CD4-positive, alpha-beta T cell treated with Interleukin-15 for 1 hour (primary cell): Measurements from ENCODE around the gene AVL9.

ENCODE experiments used
- DNase-seq: peaks from one replicate; pipeline ENCODE4 v3.0.0-alpha.2; 2020

The AVL9 gene

DNA sequence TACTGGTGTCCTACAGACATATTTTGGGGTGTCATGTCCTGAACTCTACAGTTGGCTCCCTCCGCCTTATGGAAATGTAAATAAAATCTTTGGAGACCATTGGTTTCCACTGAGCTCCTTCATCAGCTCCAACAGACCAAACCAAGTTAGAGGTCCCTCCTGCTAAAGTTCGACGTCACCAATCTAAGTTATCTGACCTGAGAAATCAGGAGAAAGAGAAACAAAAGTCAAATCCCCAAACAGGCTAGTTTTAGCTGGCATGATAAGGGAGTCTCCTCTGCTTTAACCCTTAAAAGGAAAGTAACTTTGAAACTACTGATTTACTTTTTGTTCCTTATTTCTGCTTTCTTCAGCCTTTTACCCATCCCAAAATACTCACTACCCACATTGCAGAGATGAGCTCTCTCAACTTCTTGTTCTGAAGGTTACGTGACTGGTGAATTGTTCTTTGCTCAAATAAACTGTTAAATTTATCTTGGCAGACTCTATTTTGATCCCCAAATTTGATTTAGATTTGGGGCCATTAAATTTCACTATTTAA, 39.9 kb downstream of the AVL9 start:
- DNase-seq = no peak

DNA sequence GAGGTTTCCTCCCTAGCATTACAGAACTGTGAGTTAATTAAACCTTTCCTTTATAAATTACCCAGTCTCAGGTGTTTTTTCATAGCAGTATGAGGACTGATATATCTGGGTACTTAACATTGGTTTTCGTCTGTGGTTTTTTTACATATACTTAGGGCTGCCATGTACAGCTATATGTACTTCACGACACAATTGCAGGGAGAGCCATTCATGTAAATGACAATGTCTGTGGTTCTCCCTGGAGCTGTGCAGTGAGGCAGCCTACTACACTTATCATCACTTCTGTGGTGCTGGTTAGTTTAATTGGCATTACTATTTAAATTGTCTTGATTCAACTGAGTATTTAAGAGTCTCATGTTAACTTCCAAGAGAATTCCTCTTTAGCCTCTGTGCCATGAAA, 40.7 kb downstream of the AVL9 start:
- no peak for DNase-seq

DNA sequence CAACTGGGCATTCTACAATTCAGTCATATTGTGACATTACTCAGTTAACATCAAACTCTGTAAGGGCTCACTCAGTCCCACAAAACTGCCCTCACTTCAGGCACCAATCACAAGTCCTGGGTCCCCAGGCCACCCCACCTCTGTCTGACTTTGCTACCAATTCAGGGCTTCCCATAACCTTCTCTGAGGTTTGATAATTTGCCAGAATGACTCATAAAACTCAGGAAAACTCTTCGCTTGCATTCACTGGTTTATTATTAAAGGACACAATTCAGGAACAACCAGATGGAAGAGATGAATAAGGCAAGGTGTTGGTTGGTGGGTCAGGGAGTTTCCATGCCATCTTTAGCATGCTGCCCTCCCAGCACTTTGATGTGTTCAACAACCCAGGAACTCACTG, 41.3 kb downstream of the AVL9 start:
- no peak for DNase-seq

DNA sequence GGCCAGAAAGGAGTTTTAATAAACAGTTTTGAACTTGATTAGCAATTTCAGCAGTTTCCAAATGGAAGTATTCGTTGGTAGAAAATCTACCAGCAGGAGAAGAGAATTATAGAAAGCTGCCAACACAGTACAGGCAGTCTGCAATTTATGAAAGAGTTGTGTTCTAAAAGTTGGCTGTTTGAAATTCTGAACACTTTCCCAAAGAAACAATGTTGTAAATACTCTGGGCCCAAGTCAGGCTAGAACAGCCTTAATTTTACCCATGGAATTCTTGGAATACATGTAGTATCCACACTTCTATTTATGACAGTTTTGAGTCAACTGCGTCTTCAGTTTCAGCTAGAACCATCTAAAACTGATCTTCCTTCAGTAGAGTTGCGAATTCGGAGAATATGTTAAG, 42.5 kb downstream of the AVL9 start:
- no peak for DNase-seq

DNA sequence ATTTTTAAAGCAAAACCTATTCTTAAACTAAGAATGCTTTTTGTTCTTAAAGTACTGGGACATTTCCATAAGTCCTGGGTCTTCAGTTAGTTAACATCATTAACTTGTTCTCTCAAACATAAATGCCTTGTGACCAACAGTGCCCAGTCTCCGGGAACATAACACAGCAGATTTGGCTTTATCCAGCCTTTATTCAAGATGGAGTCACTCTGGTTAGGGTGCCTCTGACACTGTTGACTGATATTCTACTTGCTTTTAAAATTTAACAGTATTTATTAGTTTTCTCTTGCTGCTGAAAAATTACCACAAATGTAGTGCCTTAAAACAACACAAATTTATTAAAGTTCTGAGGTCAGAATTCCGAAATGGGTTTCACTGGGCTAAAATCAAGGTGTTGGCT, 44.1 kb downstream of the AVL9 start:
- no peak for DNase-seq

DNA sequence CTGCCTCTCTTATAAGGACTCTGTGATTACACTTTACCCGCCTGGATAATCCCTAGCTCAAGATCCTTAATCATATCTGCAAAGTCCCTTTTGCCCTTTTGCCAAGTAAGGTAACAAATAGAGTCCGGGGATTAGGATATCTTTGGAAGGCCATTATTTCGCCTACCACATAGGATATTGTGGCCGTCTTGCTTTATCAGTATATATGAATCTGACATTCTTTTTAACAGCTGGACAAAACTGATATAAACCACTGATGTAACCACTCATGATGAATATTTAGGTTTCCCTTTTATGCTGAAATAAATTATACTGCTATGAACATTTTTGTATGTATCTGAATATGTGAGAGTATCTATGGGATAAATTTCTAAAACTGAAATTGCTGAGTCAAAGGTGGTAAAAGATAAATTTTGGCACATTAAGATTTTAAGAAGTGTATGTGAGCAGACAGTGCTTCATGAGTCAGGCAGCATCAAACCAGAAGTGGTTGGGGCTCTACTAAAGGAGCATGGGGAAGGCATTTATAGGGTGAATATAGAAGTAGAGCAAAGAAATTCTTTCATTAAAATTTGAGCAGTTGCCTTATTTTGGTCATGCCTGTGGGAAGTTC, 44.7 kb downstream of the AVL9 start:
- no peak for DNase-seq

DNA sequence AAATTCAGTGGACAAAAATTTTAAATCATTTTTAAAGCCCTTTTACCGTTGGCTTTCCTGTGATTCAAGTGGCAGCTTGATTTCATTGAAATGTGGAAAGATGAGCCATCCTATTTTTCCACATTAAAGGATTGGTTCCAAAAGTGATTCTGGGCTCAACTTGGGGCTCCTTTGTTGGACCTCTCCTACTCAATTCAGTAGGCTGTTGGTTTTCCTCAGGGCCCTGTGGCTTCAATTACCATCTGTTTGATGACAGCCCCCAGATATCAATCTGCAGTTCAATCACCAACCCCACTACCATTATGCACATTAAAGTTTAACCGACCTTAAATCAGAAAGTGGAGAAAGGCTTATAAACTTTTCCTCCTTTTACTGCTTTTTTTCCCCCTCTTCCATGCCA, 47.3 kb downstream of the AVL9 start:
- DNase-seq = no peak

DNA sequence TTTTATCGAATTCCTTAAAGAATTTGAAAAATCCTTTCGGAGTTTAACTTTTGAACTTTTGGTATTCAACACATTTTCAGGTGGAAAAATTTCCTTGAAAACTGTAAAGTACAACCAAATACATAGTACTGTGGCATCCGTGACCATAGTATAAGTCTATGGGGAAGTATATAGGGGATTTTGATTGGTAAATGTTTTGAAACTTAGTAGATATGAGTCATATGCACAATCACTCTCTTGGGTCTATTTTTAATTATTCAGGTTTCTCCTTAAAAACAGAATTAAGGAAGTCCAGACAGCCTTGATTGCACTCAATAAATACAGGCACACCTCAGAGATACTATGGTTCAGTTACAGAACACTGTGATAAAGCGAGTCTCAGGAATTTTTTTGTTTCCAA, 64.2 kb downstream of the AVL9 start:
- no peak for DNase-seq

DNA sequence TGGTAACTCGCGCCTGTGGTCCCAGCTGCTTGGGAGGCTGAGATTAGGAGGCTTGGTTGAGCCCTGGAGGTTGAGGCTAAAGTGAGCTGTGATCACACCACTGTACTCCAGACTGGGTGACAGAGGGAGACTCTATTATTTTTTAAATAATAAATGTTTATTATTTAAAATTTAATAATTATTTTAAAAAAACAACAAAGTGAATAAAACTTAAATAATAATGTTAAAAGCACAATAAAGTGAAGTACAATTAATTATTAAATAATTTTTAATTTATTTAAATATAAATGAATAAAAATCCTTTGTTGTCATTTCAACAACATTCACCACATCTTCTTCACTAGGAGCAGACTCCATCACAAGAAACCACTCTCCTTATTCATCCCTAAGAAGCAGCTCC, 64.8 kb downstream of the AVL9 start:
- no peak for DNase-seq

DNA sequence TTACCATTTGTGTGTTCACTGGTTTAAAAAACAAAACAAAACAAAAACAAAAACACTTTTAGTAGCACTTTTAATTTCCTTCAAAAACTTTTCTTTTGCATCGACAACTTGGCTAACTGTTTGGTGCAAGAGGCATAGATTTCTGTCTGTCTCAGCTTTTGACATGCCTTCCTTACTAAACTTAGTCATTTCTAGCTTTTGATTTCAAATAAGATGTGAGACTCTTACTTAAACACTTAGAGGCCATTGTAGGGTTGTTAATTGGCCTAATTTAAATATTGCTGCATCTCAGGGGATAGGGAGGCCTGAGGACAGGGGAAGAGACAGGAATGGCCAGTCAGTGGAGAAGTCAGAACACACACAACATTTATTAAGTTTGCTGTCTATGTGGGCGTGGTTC, 66.3 kb downstream of the AVL9 start:
- DNase-seq = no peak

DNA sequence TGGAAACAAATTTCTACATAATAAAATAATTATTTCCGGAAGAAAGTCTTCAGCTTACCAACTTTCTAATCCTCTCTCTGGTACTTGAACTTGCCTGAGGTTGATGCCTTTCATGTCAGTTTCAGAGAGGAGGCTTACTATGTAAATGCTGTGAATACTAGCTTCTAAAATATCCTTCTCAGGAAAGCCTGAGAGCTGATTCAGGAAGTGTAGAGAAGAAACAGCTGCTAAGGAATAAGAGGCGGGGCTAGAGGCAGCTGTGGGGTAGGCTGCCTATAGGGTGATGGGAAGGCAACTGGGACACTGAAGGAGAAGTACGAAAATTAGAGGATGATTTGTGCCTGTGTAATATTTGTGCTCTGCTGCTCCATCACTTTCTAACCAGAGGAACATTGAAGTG, 69.3 kb downstream of the AVL9 start:
- DNase-seq = no peak

DNA sequence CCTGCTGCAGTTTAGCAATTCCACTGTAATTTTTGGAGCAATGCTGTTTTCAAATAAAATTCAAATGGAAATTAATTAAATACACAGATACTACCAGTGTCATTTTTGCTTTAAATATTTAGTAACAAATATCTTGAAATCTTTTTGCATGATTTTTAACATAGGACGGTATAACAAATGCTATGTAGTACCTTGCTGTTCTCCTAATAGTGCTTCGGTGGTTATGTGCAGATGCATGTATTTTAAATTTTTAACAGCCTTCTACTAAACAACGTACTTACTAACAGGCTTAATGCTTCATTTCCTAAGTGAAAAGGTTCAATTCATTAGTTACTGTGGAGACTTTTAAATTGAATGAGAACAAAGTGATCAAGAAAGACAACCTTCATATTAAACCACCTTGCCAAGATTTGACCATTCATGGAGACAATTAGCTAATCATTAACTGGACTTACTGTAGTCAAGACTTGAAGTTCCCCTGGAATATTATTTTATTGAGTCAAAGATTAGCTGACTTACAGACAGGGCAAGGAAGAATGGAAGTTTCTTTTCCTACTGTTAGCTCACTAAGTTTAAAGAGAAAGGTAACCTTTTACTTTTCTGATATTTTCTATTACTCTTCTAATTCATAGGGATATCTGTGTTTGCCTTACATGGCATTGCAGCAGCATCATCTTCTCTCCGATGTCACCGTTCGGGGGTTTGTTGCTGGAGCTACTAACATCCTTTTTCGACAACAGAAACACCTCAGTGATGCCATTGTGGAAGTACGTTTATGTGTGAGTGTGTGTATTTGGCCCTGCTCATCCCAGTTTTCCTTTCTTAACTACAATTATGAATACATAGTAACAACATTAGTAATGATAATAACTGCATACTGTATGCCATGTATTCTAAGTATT, 74.3 kb downstream of the AVL9 start:
- DNase-seq = no peak

DNA sequence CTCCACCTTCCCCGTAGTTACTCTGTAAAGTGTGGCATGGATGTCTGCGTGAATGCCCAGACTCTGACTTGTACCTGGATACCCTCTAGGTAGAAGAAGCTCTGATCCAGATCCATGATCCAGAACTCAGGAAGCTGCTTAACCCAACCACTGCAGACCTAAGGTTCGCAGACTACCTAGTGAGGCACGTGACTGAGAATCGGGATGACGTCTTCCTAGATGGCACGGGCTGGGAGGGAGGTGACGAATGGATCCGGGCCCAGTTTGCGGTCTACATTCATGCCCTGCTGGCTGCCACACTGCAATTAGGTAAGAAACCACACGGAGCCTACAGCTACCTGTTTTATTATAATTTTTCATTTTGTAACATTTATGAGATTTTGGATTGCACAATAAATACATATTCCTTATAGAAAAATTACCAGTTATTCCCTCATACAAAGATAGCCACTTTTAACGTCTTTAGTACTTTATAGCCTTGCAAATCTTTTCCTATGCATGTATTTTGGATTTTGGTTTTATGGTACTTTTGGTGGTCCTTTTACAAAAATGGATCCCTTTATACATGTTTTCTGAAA, 77.9 kb downstream of the AVL9 start:
- no peak for DNase-seq

DNA sequence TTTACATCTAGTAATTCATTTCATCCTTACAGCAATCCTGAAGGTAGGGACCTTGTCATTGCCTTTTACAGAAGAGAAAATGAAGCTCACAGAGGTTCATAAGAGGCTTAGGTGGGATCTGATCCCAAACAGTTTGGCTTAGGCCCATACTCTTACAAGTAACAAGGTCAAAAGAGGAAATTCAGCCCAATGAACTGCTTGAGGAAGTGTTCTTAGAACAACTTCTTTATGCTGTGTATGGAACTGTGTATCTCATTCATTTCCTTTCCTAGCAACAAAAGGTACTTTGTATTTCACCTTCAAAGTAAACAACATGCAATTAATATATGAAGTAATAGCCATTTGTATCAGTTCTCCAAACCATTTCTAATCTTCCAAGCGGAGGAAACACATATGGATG, 79.3 kb downstream of the AVL9 start:
- DNase-seq = no peak

DNA sequence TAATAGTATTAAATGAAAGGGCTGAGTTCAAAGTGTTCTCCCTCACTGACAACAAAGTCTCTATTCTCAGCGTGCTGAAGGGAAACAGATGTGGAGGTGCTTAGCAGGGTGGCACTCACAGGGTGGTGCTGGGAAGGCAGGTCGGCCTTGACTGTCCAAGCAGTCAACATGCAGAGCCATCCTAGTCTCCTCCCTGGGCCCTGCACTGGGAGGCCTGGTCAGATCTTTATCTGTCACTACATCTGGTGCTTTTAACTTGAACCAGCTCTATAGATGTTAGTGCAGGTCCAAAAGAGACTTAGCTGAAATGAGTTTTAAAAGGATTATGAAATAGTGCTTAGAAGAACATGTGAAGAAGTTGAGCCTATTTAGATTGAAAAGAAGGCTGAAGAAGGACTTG, 82.1 kb downstream of the AVL9 start:
- DNase-seq = no peak

DNA sequence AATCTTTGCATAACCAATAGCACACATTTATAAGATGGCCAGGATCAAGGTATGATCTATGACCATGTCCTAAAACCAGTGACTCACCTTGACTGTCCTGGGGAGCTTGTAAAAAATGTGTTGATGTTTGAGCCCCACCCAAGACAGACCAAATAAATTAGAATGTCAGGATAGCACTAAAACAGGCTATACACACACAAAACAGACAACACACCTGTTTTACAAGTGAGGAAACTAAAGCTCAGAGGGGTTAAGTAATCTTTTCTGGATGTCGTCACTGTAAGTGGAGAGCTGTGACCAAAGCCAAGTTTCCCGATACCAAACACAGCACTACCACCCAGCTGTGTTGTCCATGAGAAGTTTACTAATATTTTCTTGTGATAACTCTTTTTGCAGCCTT, 84.5 kb downstream of the AVL9 start:
- DNase-seq = no peak

DNA sequence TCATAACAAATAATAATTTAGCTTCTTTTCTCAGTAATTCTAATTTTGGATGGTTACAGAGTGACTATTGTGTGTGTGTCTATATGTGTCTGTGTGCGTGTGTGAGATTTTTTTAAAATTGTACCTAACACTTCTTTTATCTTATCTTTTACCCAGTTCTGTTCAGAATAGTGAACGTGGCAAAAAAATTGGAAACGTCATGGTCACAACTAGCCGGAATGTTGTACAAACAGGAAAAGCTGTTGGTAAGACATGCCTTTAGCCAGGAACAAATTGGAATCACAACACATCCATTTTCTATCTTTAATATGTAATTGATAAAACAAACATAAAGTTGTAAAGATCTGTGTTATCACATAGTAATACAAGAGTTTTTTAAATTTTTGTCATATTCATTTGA, 85.4 kb downstream of the AVL9 start:
- DNase-seq = no peak

DNA sequence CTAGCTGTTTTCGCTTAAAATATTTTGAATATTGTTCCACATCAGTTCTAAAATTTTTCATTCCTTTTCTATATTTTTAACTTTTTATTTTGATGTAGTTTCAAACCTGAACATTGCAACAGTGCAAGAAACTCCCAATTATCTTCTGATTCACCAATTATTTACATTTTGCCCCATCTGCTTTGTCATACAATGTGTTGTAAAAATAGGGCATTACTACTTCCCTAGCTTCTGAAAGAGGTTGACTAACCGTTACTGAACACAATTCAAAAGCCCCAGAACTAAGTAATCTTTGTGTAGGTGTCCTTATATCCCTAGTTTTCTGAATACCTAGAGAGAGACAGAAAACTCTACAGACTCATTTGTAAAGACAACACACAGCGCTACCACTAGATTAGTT, 86.7 kb downstream of the AVL9 start:
- DNase-seq = no peak

DNA sequence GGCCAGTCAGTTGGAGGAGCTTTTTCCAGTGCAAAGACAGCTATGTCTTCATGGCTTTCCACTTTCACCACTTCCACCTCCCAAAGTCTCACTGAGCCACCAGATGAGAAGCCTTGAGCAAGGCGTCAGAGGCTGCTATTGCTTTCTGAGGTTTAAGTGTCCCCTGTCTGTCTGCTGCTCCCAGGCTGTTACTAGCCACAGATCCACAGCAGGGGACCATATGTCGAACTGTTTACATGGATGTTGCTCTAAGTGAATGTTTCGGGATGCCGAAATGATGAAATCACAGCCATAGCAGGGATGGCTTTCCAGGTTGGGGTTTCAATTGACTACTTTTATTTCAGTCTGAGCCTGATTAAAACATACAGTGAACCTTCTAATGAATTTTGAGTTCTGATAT, 88.5 kb downstream of the AVL9 start:
- no peak for DNase-seq

DNA sequence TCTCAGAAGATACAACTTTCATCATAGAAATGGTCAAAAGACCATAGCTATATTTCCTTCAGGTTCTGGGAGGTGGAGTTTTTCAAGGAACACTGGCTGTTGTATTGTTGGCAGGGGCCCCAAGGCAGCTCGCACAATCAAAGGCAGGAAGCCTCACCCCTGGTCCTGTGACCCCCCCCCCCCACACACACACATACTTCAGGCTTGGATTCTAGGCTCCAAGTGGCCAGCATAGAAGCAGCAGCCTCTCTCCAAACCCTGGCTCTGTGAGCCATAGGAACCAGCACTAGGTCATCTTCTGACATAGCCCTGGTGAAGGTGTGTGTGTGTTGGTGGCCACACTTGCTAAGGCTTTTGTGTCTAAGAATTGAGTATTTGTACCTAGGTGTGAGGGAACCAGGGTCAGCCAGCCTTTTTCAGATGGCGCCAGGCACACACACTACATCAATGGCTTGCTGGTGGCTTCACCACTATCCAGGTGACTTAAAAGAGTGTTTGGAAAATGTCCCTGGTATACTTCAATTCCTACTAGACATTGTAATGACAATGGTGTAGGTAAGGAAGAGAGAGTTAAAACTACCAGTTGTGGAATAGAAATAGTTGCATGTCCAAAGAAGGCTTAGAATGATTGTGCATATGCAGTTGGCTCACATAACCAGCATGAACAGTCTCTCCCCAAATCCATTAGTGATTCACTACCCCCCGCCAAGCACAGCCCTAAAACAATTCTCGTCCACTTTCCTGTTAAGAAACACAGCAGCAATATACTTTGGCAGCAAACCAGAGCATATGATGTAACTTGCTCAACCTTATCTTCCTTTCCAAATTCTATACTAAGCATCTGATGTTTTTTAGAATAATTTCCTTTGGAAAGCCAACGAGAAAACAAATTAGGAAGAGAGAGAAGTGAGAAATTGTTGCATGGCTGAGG, 91.3 kb downstream of the AVL9 start:
- no peak for DNase-seq

DNA sequence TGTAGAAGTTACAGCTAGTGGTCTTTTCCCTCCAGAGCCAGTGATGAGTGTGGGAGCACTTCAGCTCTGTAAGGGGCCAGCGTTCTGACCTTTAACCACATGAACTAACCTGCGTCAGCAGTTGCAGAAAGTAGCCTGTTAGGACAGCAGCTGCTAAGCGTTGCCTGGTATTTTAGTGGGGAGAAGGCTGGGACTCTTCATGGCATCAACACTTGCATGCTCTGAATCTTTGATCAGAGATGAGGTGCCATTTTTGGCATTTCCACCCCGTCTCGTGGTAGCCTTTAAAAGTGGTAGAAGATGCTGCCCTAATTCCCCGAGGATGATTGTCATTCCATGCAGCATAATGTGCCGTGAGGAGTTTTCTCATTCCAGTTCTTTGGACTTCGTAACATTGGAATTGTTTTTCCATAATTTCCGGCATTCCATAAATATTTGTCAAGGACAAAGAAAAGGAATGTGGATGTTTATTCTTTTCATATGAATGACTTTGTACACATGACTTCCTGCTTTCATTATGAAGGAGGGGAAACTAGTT, 92.2 kb downstream of the AVL9 start:
- DNase-seq = no peak

DNA sequence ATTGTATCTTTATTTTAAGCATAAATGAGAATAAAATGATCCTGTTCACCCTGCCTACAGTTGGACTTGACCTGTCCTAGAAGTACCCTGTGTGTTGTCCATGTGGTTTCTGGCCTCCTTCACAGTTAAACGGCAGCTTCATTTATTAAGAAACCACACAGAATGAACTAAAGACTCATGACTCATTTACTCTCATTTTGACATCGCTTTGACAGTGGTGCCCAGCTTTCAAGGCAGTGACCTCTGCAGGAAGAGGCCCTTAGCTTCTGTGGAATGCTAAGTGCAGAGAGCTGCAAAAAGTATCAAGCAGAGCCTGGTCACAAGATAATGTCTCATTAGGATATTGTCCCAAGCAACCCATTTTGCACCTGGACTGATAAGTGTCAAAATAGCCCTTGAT, 93.4 kb downstream of the AVL9 start:
- no peak for DNase-seq

DNA sequence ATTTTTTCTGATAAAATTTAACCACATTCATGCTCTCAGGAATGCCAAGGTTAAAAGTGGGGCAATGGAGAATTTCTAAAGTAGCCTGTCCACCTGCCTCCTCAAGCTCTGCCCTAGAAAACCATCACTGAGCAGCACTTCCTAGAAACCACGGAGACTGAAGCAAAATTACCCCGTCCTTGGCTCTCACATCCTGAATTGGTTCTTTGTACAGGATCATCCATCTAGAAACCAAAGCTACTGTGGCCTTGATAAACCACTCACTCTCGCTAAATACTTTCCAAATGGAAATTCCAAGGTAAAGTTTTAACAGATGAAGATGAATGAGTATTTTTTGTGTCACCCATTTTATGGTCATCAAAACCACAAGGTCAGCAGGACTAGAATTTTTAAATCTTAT, 96.6 kb downstream of the AVL9 start:
- DNase-seq = no peak
